Mesodermal cell (in vitro differentiated cells): ENCODE results near the gene SLC22A23.
"Not testable (repeated sequence)": the region's sequence is repeated elsewhere in the genome, so short reads cannot be mapped to it uniquely, and the experiment has no call there.

Experiments
- H3K27ac ChIP-seq: 2 replicates; pipeline ENCODE4 v1.7.0; 2013; ENCODE audit warnings: mild to moderate bottlenecking, low read depth, low read length, moderate library complexity; ENCODE audit not compliant: severe bottlenecking
- H3K36me3 ChIP-seq: 2 replicates; pipeline ENCODE4 v1.7.1; 2013; ENCODE audit warnings: mild to moderate bottlenecking, low read length, moderate library complexity; ENCODE audit not compliant: control insufficient read depth, insufficient read depth
- H3K4me1 ChIP-seq: one replicate; pipeline ENCODE4 v1.7.1; 2013; ENCODE audit warnings: mild to moderate bottlenecking, low read length; ENCODE audit not compliant: insufficient read depth, control insufficient read depth, poor library complexity, severe bottlenecking
- H3K4me3 ChIP-seq: 2 replicates; pipeline ENCODE4 v1.7.0; 2013; ENCODE audit warnings: low read length, control low read depth, mild to moderate bottlenecking; ENCODE audit not compliant: insufficient read depth, poor library complexity, severe bottlenecking; ENCODE audit errors: extremely low read depth
- H3K9me3 ChIP-seq: 2 replicates; pipeline ENCODE4 v1.7.1; 2013; ENCODE audit warnings: mild to moderate bottlenecking, low read length, moderate library complexity; ENCODE audit not compliant: control insufficient read depth
- WGBS, 2 experiments: methylation state at CpG; one replicate each; pipeline ENCODE4 v1.1.5; 2013; ENCODE audit warnings: missing lambda C conversion rate in 2 of 2; ENCODE audit not compliant: insufficient coverage in 2 of 2; 5-methylcytosine and 5-hydroxymethylcytosine counted together

The SLC22A23 gene

DNA sequence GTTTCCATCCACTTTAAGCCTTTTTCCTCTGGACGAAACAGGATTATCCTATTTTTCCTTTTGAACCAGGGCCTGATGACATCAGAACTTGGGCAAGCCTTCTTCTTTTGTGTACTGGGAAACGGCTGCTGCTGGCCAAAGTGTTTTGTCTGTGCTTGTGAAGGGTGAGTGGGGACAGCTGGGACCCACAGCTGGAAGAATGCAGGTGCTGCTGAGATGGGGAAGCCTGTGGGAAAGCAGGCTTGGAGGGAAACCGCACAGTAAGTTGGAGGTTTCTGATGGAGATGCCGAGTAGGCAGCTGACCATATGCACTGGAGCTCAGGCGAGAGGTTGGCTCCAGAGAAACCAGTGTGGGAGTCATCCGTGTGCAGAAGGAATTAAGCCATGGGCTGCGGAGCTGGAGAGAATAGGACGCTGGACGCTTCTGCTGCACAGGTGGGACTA is 206.6 kb downstream of the SLC22A23 start:
- no peaks in the 10 kb centered on the region for H3K9me3 ChIP-seq

GRCh38 chr6:3249821-3250220 is 207.0 kb downstream of the SLC22A23 start:
- no peaks in the 10 kb centered on the region for H3K9me3 ChIP-seq
- H3K4me3 ChIP-seq: no peak overlapping the region
- no peaks in the 10 kb centered on the region for H3K36me3 ChIP-seq
- peaks cover 17% of the 10 kb centered on the region for H3K4me1 ChIP-seq
- 97 to 100% methylated on average over 2 to 3 of the region's 3 CpGs for WGBS, 2 experiments
- no peak overlapping the region for H3K27ac ChIP-seq

More for the DNA sequence above, 206.6 kb downstream of the SLC22A23 start:
- 96 to 97% methylated on average over 8 to 9 of the region's 9 CpGs for WGBS, 2 experiments
- peaks cover 17% of the 10 kb centered on the region for H3K4me1 ChIP-seq
- no peak overlapping the region for H3K27ac ChIP-seq
- no peaks in the 10 kb centered on the region for H3K36me3 ChIP-seq
- H3K4me3 ChIP-seq: no peak overlapping the region

GRCh38 chr6:3247255-3248146 is 209.3 kb downstream of the SLC22A23 start:
- peaks cover 17% of the 10 kb centered on the region for H3K4me1 ChIP-seq
- H3K9me3 ChIP-seq: peaks cover 5% of the 10 kb centered on the region
- no peaks in the 10 kb centered on the region for H3K36me3 ChIP-seq
- peak overlapping the region; percentile 97 for H3K27ac ChIP-seq
- 55 to 57% methylated on average over 30 of the region's 36 CpGs for WGBS, 2 experiments
- peak overlapping the region; percentile 11 for H3K4me3 ChIP-seq

GRCh38 chr6:3245216-3245615 is 211.6 kb downstream of the SLC22A23 start:
- 94 to 100% methylated on average over 1 to 4 of the region's 5 CpGs for WGBS, 2 experiments
- peaks cover 11% of the 10 kb centered on the region for H3K4me1 ChIP-seq
- peaks cover 5% of the 10 kb centered on the region for H3K9me3 ChIP-seq
- H3K27ac ChIP-seq: no peak overlapping the region
- H3K36me3 ChIP-seq: no peaks in the 10 kb centered on the region
- H3K4me3 ChIP-seq: no peak overlapping the region

GRCh38 chr6:3244832-3245161 is 212.1 kb downstream of the SLC22A23 start:
- H3K9me3 ChIP-seq, H3K27ac ChIP-seq, H3K36me3 ChIP-seq, H3K4me3 ChIP-seq: not testable (repeated sequence)
- H3K4me1 ChIP-seq: peaks cover 11% of the 10 kb centered on the region
- 90 to 93% methylated on average over 3 to 5 of the region's 7 CpGs for WGBS, 2 experiments

DNA sequence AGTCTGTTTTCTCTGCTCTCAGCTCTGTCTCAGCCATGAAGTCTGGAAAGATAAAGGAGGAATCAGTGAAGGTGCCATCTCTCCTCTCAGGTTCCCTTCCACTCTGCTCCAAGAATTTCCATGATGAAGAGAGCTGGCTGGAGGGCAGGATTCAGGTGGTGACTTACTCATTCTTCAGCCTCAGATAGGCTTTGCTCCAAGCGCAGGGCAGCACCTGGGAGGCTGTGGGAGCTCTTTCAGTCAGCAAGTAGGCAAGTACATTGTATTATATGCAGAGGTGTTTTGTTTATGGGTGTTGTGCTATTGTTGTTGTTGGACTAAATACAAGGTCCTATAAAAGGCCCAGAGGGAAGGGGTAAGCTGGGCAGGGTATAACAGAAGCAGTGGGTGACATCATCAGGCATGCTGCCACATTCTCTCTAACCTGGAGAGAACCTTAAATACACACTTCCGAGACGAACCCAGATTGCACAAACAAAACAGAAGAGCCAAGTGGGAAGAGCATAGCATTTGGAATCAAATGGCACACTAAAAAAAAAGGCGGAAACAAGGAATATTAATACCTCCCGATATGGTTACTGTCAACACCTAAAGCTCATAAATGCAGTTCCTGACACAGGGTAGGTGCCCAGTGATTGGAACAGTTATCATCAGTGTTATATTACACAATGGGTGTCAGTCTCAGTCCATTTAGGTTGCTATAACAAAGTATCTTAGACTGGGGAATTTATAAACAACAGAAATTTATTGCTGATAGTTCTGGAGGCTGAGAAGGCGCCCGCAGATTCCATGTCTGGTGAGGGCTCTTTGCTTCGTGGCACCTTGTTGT is 212.6 kb downstream of the SLC22A23 start:
- Histone ChIP-seq H3K9me3 (peaks cover 5% of the 10 kb centered on the region), H3K4me3 (no peak overlapping the region), H3K4me1 (peaks cover 11% of the 10 kb centered on the region), H3K36me3 (no peaks in the 10 kb centered on the region), H3K27ac (no peak overlapping the region)
- 94 to 98% methylated on average over 5 to 6 of the region's 8 CpGs for WGBS, 2 experiments

DNA sequence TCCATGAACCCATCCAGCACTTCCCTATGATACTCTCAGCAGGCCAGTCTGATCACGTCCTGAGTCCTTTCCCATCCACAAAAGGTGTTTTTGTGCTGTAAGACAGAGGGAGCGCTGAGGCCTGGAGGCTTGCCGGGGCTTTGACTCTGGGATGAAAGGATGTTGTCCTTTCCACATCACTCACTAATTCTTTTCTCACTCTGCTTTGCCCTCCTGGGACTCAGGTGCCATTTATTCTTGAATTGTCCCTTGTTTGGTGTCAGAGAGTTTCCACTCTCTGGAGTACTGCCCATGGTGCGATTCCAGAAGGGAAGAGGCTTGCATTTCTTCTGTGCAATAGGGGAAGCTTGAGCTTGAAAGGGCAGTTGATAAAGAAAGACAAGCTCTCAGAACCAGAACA is 214.1 kb downstream of the SLC22A23 start:
- no peak overlapping the region for H3K4me3 ChIP-seq
- no peak overlapping the region for H3K27ac ChIP-seq
- H3K9me3 ChIP-seq: peaks cover 5% of the 10 kb centered on the region
- H3K4me1 ChIP-seq: peaks cover 4% of the 10 kb centered on the region
- WGBS, 2 experiments: 86 to 100% methylated on average over 1 of the region's 4 CpGs
- no peaks in the 10 kb centered on the region for H3K36me3 ChIP-seq

GRCh38 chr6:3241745-3242144 is 215.1 kb downstream of the SLC22A23 start:
- H3K36me3 ChIP-seq, H3K4me1 ChIP-seq, H3K9me3 ChIP-seq, H3K4me3 ChIP-seq, H3K27ac ChIP-seq: not testable (repeated sequence)
- no CpG with 5 or more reads among the region's 4 CpGs for WGBS, 2 experiments

DNA sequence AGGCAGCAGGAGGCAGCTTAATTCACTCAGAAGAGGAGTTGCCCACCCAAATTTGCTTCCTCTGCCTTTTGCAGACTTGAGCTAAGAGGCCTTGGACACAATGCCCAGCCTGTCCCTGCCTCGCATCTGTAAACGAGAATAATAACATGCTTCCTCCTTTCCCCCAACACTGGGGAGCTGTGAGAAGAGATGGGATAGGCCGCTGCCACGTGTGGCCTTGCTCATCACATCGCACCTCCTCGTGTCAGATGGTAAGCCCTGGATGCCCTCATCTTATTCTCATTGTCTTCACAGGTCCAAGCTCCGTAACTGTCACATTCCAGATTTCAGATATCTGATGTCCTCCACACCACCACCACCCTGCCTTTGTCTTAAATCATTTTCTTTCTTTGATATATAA is 216.3 kb downstream of the SLC22A23 start:
- no peak overlapping the region for H3K27ac ChIP-seq
- 85 to 87% methylated on average over 5 to 6 of the region's 7 CpGs for WGBS, 2 experiments
- peaks cover 5% of the 10 kb centered on the region for H3K9me3 ChIP-seq
- H3K36me3 ChIP-seq: no peaks in the 10 kb centered on the region
- no peak overlapping the region for H3K4me3 ChIP-seq
- H3K4me1 ChIP-seq: no peaks in the 10 kb centered on the region

GRCh38 chr6:3239110-3239830 is 217.6 kb downstream of the SLC22A23 start:
- H3K27ac ChIP-seq: no peak overlapping the region
- no peak overlapping the region for H3K4me3 ChIP-seq
- 80 to 83% methylated on average over 11 to 12 of the region's 13 CpGs for WGBS, 2 experiments
- H3K4me1 ChIP-seq: no peaks in the 10 kb centered on the region
- H3K9me3 ChIP-seq: peaks cover 5% of the 10 kb centered on the region
- no peaks in the 10 kb centered on the region for H3K36me3 ChIP-seq
